MM.1S (cell line): ENCODE data around the gene CCDC9.

Experiments
- DNase-seq: peaks from one replicate; pipeline ENCODE4 v3.0.0-alpha.2; 2015
- H2AFZ ChIP-seq: fragments of 300-600 bp; sonication (generic); 2 replicates; pipeline ENCODE4 v1.6.0; 2016; ENCODE audit warnings: antibody characterized with exemption, low read length
- H3F3A ChIP-seq: fragments of 300-600 bp; sonication (generic); 2 replicates; pipeline ENCODE4 v1.6.1; 2016; ENCODE audit warnings: mild to moderate bottlenecking, antibody characterized with exemption, low read length, moderate library complexity, mixed read lengths; ENCODE audit not compliant: insufficient read depth
- H3K27ac ChIP-seq: fragments of 300-600 bp; sonication (generic); 2 replicates; pipeline ENCODE4 v1.5.1; 2016; ENCODE audit warnings: mild to moderate bottlenecking, low read length
- H3K27me3 ChIP-seq: fragments of 300-600 bp; sonication (generic); replicated peaks from 2 replicates; pipeline ENCODE4 v1.6.0; 2016; ENCODE audit warnings: low read length; ENCODE audit not compliant: insufficient read depth
- H3K36me3 ChIP-seq: fragments of 300-600 bp; sonication (generic); replicated peaks from 2 replicates; pipeline ENCODE4 v1.6.1; 2016; ENCODE audit warnings: mild to moderate bottlenecking, low read length, mixed read lengths; ENCODE audit not compliant: insufficient read depth
- H3K4me1 ChIP-seq: fragments of 300-600 bp; sonication (generic); 2 replicates; pipeline ENCODE4 v1.6.1; 2016; ENCODE audit warnings: low read length, mixed read lengths
- H3K4me2 ChIP-seq: fragments of 300-600 bp; sonication (generic); 2 replicates; pipeline ENCODE4 v1.6.0; 2016; ENCODE audit warnings: low read depth, low read length
- H3K4me3 ChIP-seq: fragments of 300-600 bp; sonication (generic); 2 replicates; pipeline ENCODE4 v1.5.1; 2016; ENCODE audit warnings: low read length, mixed read lengths
- H3K79me2 ChIP-seq: fragments of 300-600 bp; sonication (generic); 2 replicates; pipeline ENCODE4 v1.6.1; 2016; ENCODE audit warnings: mixed run types, low read length, mixed read lengths
- H3K9ac ChIP-seq: fragments of 300-600 bp; sonication (generic); 2 replicates; pipeline ENCODE4 v1.6.1; 2016; ENCODE audit warnings: low read length, mixed read lengths
- H3K9me2 ChIP-seq: fragments of 300-600 bp; sonication (generic); replicated peaks from 2 replicates; pipeline ENCODE4 v1.6.1; 2016; ENCODE audit warnings: mild to moderate bottlenecking, low read length, mixed read lengths; ENCODE audit not compliant: insufficient read depth
- H3K9me3 ChIP-seq: fragments of 300-600 bp; sonication (generic); replicated peaks from 2 replicates; pipeline ENCODE4 v1.6.1; 2016; ENCODE audit warnings: mild to moderate bottlenecking, low read length, mixed read lengths; ENCODE audit not compliant: insufficient read depth
- H4K20me1 ChIP-seq: fragments of 300-600 bp; sonication (generic); 2 replicates; pipeline ENCODE4 v1.6.1; 2016; ENCODE audit warnings: mild to moderate bottlenecking, low read length, moderate library complexity, mixed read lengths; ENCODE audit not compliant: insufficient read depth
- CTCF ChIP-seq: fragments of 300-600 bp; sonication (generic); IDR thresholded peaks from 2 replicates; pipeline ENCODE4 v1.5.1; 2016; ENCODE audit warnings: antibody characterized with exemption, low read length, mixed read lengths
- EZH2 ChIP-seq: fragments of 300-600 bp; sonication (generic); optimal IDR thresholded peaks from 2 replicates; pipeline ENCODE3; 2017; ENCODE audit warnings: low read depth, mild to moderate bottlenecking, antibody characterized with exemption, low read length, mixed read lengths
- EZH2phosphoT487 ChIP-seq: fragments of 300-600 bp; sonication (generic); IDR thresholded peaks from 2 replicates; pipeline ENCODE4 v1.6.1; 2018; ENCODE audit warnings: antibody characterized with exemption, low read length

CCDC9 gene

GRCh38 chr19:47253970-47254369 is 2.4 kb upstream of the CCDC9 start:
- H3K9me2 ChIP-seq, result no peaks in the 10 kb centered on the region
- no peaks in the 10 kb centered on the region for H3K36me3 ChIP-seq
- no peak for TF ChIP-seq CTCF
- no peak for TF ChIP-seq EZH2
- no peak for TF ChIP-seq EZH2phosphoT487
- peaks cover 16% of the 10 kb centered on the region for H3K79me2 ChIP-seq
- no peak overlapping the region for H2AFZ ChIP-seq
- H3K4me3 ChIP-seq, result no peak overlapping the region
- H3K27me3 ChIP-seq, result no peaks in the 10 kb centered on the region
- no peak overlapping the region for H3K4me2 ChIP-seq
- no peak overlapping the region for H3K9ac ChIP-seq
- no peaks in the 10 kb centered on the region for H4K20me1 ChIP-seq
- peaks cover 7% of the 10 kb centered on the region; the same call in 1 of the 2 replicates for H3F3A ChIP-seq
- H3K27ac ChIP-seq, result no peak overlapping the region
- peaks cover 13% of the 10 kb centered on the region for H3K4me1 ChIP-seq
- H3K9me3 ChIP-seq, result no peaks in the 10 kb centered on the region
- no peak for DNase-seq

- no peaks in the 10 kb centered on the region for H3K9me2 ChIP-seq
- H3K4me2 ChIP-seq, result peak overlapping the region; percentile 96
- H3K4me1 ChIP-seq, result peaks cover 13% of the 10 kb centered on the region
- H2AFZ ChIP-seq, result no peak overlapping the region; the same call in 1 of the 2 replicates
- H3K9ac ChIP-seq, result peak overlapping the region; percentile 86
- no peaks in the 10 kb centered on the region for H3K36me3 ChIP-seq
- peak overlapping the region; percentile 65; the same call in 1 of the 2 replicates for H3K27ac ChIP-seq
- H3K9me3 ChIP-seq, result no peaks in the 10 kb centered on the region
- H3K27me3 ChIP-seq, result no peaks in the 10 kb centered on the region
- H4K20me1 ChIP-seq, result no peaks in the 10 kb centered on the region
- peaks cover 29% of the 10 kb centered on the region for H3K79me2 ChIP-seq
- TF ChIP-seq EZH2phosphoT487 (no peak), EZH2 (no peak), CTCF (no peak)
- DNase-seq, result peak; percentile 99
- peak overlapping the region; percentile 76 for H3K4me3 ChIP-seq
- H3F3A ChIP-seq, result peaks cover 11% of the 10 kb centered on the region
Measured at GRCh38 chr19:47256693-47257410, 527 bp downstream of the CCDC9 start.

GRCh38 chr19:47257411-47258169 is 1.3 kb downstream of the CCDC9 start:
- peak overlapping the region; percentile 96 for H3K4me2 ChIP-seq
- peak overlapping the region; percentile 86 for H3K9ac ChIP-seq
- no peaks in the 10 kb centered on the region for H3K27me3 ChIP-seq
- H3K4me1 ChIP-seq, result peaks cover 16% of the 10 kb centered on the region
- H2AFZ ChIP-seq, result no peak overlapping the region
- H4K20me1 ChIP-seq, result no peaks in the 10 kb centered on the region
- no peaks in the 10 kb centered on the region for H3K9me3 ChIP-seq
- no peaks in the 10 kb centered on the region for H3K36me3 ChIP-seq
- peak overlapping the region; percentile 65 for H3K27ac ChIP-seq
- peaks cover 29% of the 10 kb centered on the region for H3K79me2 ChIP-seq
- TF ChIP-seq CTCF, result no peak
- no peak for TF ChIP-seq EZH2phosphoT487
- TF ChIP-seq EZH2, result no peak
- H3K9me2 ChIP-seq, result no peaks in the 10 kb centered on the region
- no peak for DNase-seq
- H3K4me3 ChIP-seq, result peak overlapping the region; percentile 76
- H3F3A ChIP-seq, result peaks cover 15% of the 10 kb centered on the region
